OCI-LY3 (cell line): ENCODE data around the gene DNAJC2.

Experiments
- EZH2phosphoT487 ChIP-seq: fragments of 200-600 bp; shearing (Covaris generic); IDR thresholded peaks from 2 replicates; pipeline ENCODE4 v1.6.1; 2018; ENCODE audit warnings: antibody characterized with exemption, mixed run types, low read depth
- TF ChIP-seq, protein P1 (sequence below): fragments of 200-600, 300-600 bp; sonication (generic); IDR thresholded peaks from 2 replicates; pipeline ENCODE4 v1.5.1; 2014; ENCODE audit warnings: antibody characterized with exemption, low read length, low read depth

DNA sequence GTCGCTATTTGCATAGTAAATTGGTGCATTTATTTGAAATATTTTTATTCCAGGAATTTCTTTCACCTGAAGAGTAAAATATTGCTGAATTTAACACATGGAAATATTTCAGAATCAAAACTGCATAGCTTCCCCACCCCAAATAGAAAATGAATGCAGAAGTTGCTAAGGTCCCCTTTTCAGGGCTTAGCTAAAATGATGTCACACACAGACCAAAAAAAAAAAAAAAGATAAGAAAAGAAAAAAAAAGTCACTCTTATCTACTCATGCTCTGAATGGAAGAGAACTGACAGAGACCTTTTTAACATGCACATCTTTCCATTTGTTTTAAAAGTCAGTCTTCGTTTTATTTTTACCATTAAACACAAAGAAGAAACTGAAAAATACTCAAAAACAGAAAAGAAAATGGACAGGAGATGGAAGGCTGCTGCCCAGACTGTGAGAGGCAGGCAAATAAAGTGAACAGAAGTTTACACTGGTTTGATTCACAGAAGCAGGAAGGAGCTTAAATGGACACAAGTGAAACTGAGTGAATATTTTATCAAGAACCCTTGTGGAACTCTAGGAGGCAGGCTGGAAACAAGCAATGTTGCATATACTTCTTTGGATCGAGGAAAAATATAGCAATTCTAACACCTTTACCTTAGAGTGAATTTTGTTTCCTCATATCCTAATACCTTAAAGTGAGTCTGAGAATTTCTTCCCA is 34.9 kb upstream of the DNAJC2 start:
- TF ChIP-seq, protein P1, sequence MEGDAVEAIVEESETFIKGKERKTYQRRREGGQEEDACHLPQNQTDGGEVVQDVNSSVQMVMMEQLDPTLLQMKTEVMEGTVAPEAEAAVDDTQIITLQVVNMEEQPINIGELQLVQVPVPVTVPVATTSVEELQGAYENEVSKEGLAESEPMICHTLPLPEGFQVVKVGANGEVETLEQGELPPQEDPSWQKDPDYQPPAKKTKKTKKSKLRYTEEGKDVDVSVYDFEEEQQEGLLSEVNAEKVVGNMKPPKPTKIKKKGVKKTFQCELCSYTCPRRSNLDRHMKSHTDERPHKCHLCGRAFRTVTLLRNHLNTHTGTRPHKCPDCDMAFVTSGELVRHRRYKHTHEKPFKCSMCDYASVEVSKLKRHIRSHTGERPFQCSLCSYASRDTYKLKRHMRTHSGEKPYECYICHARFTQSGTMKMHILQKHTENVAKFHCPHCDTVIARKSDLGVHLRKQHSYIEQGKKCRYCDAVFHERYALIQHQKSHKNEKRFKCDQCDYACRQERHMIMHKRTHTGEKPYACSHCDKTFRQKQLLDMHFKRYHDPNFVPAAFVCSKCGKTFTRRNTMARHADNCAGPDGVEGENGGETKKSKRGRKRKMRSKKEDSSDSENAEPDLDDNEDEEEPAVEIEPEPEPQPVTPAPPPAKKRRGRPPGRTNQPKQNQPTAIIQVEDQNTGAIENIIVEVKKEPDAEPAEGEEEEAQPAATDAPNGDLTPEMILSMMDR = no peak
- no peak for TF ChIP-seq EZH2phosphoT487
